Measurements from ENCODE around the gene ATP6V0A4. TPM values are rescaled to one million over a fixed set of nuclear protein-coding genes. Genes with fewer than 3 reads are reported as not detected.

Gene ATP6V0A4
- total RNA-seq, 1 experiment from 2014 or later: 1.1 TPM

- H3K4me3 Mint-ChIP-seq: no peak overlapping the region
- DNase-seq (ENCODE audit: low spot score) (no peak), ATAC-seq (no peak)
- peaks cover 10% of the 10 kb centered on the region for H3K4me1 Mint-ChIP-seq
- ChIA-PET POLR2A (no interaction called here), CTCF (interaction anchor here (1.3 kb wide), 1 partner anchor 99 kb away, joined by 6 read pairs; no protein-coding TSS in a partner anchor)
- peaks cover 32% of the 10 kb centered on the region for H3K36me3 Mint-ChIP-seq
- H3K9me3 Mint-ChIP-seq: no peaks in the 10 kb centered on the region
- no peak for TF ChIP-seq AR (CRISPR knock-in tag; IDR thresholded peaks at IDR 0.05)
- TF ChIP-seq TEAD4 (CRISPR knock-in tag; IDR thresholded peaks at IDR 0.05): no peak
- no peak for TF ChIP-seq IRF1 (CRISPR knock-in tag; IDR thresholded peaks at IDR 0.05)
- no peak for TF ChIP-seq NFYB (CRISPR knock-in tag; conservative IDR thresholded peaks at IDR 0.05; ENCODE audit: low read depth)
- TF ChIP-seq GRHL2 (CRISPR knock-in tag; IDR thresholded peaks at IDR 0.05; ENCODE audit: insufficient replicate concordance, severe bottlenecking): no peak
- no peak for TF ChIP-seq ZBTB21 (CRISPR knock-in tag; IDR thresholded peaks at IDR 0.05; ENCODE audit: borderline replicate concordance)
- TF ChIP-seq ATF1 (CRISPR knock-in tag; IDR thresholded peaks at IDR 0.05): no peak
- TF ChIP-seq ZNF138 (CRISPR knock-in tag; conservative IDR thresholded peaks at IDR 0.05): no peak
- no peak for TF ChIP-seq E2F4 (CRISPR knock-in tag; IDR thresholded peaks at IDR 0.05; ENCODE audit: borderline replicate concordance, low read depth)
- TF ChIP-seq SOX15 (CRISPR knock-in tag; IDR thresholded peaks at IDR 0.05): no peak
- no peaks in the 10 kb centered on the region for H3K27me3 Mint-ChIP-seq (ENCODE audit: low read depth)
- no peak overlapping the region for H3K27ac Mint-ChIP-seq
These were observed 39.6 kb upstream of the ATP6V0A4 start for GRCh38 chr7:138837627-138838026.

GRCh38 chr7:138835087-138835486 lies 37.1 kb upstream of the ATP6V0A4 start:
- ATAC-seq (no peak), DNase-seq (ENCODE audit: low spot score) (no peak)
- H3K4me3 Mint-ChIP-seq: no peak overlapping the region
- H3K27ac Mint-ChIP-seq: no peak overlapping the region
- CTCF ChIA-PET: no interaction called here
- peaks cover 26% of the 10 kb centered on the region for H3K36me3 Mint-ChIP-seq
- POLR2A ChIA-PET: no interaction called here
- no peaks in the 10 kb centered on the region for H3K9me3 Mint-ChIP-seq
- TF ChIP-seq ZNF232 (CRISPR knock-in tag; IDR thresholded peaks at IDR 0.05): no peak
- no peak for TF ChIP-seq ETV6 (CRISPR knock-in tag; IDR thresholded peaks at IDR 0.05)
- TF ChIP-seq ZNF219 (CRISPR knock-in tag; IDR thresholded peaks at IDR 0.05; ENCODE audit: borderline replicate concordance): no peak
- no peak for TF ChIP-seq ZNF138 (CRISPR knock-in tag; conservative IDR thresholded peaks at IDR 0.05)
- no peak for TF ChIP-seq ZNF416 (CRISPR knock-in tag; IDR thresholded peaks at IDR 0.05)
- TF ChIP-seq SMAD4 (CRISPR knock-in tag; IDR thresholded peaks at IDR 0.05): no peak
- TF ChIP-seq ZBTB21 (CRISPR knock-in tag; IDR thresholded peaks at IDR 0.05; ENCODE audit: borderline replicate concordance): no peak
- no peak for TF ChIP-seq USF1 (CRISPR knock-in tag; IDR thresholded peaks at IDR 0.05)
- TF ChIP-seq AFF4 (CRISPR knock-in tag; IDR thresholded peaks at IDR 0.05; ENCODE audit: borderline replicate concordance): no peak
- no peak for TF ChIP-seq CREM (CRISPR knock-in tag; IDR thresholded peaks at IDR 0.05)
- TF ChIP-seq CTCF (IDR thresholded peaks at IDR 0.05): no peak
- TF ChIP-seq PREB (CRISPR knock-in tag; IDR thresholded peaks at IDR 0.05; ENCODE audit: borderline replicate concordance): no peak
- no peak for TF ChIP-seq ELF4 (CRISPR knock-in tag; IDR thresholded peaks at IDR 0.05; ENCODE audit: low read depth)
- TF ChIP-seq TEAD1 (CRISPR knock-in tag; IDR thresholded peaks at IDR 0.05): no peak
- peaks cover 14% of the 10 kb centered on the region for H3K4me1 Mint-ChIP-seq
- H3K27me3 Mint-ChIP-seq (ENCODE audit: low read depth): no peaks in the 10 kb centered on the region
